Stimulated activated CD8-positive, alpha-beta memory T cell treated with anti-CD3 and anti-CD28 coated beads, Interleukin-4, amount 100 ng/mL, for 48 hours (primary cell): Measurements from ENCODE around the gene FBXO33.
"Not testable (repeated sequence)": the region's sequence is repeated elsewhere in the genome, so short reads cannot be mapped to it uniquely, and the experiment has no call there.

ENCODE experiments used
- DNase-seq: peaks from one replicate; pipeline ENCODE4 v3.0.0-alpha.2; 2020

Gene FBXO33

DNA sequence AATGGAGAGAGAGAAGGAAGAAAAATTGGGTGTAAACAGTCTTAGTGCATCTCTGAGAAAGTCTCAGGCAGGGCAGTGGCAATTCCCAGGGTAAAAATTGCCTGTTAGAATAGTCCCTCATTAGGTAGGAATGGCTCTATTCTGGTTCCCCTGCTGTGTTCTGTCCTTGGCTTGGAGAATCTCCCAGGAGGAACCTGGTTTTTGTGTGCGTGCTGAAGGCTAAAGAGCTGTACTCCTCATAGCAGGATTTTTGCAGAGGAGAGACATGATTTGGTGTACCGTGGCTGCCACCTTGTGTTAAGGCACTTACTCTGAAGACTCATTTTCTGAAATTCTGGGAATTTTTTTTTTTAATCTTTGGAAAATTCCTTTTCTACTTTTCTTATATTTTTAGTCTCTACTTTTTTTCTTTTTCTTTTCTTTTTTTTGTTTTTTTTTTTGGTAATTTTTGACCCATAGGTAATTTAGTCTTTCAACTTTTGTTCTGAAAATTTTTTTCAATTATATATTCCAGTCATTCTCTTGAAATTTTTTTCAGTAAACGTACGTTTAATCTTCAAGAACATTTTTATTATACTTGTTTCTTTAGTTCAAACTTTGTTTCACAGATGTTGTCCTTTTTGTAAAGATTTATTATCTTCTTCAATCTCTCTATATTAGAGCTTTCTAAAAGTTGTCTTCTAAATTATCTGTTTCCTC lies 63.8 kb downstream of the FBXO33 start:
- DNase-seq, result peak; percentile 35

GRCh38 chr14:39367387-39367751 lies 64.9 kb downstream of the FBXO33 start:
- no peak for DNase-seq

DNA sequence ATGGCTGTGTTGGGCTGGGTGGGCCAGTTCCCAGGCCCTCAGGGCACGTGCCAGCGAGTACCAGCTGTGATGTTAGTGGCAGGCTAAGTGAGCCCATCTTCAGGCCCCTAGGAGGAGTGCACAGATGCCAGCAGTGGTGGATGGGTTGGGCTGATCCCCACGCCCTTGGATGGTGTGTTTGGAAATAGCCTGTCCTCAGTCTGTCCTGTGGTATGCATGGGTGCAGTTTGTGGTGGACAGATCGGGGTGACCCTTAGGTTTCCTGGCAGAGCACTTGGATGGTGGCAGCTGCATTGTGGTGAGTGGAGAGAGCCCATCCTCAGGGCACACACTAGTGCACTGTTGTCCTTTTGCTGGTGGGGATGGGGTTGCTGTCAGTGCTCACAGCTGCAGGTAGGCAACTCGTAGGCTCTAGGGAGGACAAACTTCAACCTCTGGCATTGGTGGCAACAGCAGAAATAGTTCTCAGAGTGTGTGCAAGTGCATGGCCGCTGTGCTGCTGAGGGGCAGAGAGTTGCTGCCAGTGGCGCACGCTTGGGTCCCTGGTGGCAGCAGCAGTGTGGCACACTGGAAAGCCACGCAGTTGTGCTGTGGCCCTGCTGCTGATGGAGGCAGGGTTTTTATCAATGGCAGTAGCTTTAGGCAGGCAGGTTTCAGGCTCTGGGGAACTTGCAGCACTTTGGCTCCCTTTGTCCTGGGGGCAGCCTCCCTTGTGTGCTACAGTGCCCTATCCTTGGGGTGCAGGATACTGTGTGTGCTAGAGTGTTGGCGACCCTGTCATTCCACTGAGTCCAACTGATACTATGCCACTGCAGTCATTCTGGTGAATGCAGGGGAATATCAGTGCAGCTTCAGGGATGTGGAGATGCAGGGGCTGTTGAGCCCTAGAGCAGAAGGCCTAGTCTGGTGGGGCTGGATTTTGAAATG lies 65.5 kb downstream of the FBXO33 start:
- no peak for DNase-seq

- DNase-seq, result no peak
Observed at GRCh38 chr14:39365354-39365753, 66.9 kb downstream of the FBXO33 start.

DNA sequence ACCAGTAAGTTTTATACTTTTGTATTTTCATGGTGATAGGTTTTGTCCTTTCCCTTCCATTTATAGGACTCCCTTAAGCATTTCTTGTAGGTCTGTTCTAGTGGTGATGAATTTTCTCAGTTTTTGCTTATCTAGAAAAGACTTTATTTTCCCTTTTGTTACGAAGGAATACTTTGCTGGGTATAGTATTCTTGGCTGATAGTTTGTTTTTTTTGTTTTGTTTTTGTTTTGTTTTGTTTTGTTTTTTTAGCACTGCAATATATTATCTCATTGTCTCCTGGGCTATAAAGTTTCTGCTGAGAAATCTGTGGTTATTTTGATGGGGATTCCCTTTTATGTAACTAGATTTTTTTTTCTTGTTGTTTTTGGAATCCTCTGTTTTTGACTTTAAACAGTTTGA lies 67.7 kb downstream of the FBXO33 start:
- DNase-seq, result no peak

GRCh38 chr14:39361556-39361955 lies 70.7 kb downstream of the FBXO33 start:
- DNase-seq, result not testable (repeated sequence)

DNA sequence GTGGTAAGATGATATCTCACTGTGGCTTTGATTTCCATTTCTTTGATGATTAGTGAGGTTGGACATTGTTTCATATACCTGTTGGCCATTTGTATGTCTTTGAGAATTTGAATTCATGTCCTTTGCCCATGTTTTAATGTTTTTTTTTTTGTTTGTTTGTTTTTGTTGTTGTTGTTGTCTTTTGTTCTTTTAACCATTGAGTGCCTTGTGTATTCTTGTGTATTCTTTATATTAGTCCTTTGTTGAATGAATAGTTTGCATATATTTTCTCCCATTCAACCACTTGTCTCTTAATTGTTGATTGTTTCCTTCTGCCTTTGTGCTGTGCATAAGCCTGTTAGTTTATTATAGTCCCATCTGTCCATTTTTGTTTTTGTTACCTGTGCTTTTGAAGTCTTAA lies 71.9 kb downstream of the FBXO33 start:
- DNase-seq, result no peak

DNA sequence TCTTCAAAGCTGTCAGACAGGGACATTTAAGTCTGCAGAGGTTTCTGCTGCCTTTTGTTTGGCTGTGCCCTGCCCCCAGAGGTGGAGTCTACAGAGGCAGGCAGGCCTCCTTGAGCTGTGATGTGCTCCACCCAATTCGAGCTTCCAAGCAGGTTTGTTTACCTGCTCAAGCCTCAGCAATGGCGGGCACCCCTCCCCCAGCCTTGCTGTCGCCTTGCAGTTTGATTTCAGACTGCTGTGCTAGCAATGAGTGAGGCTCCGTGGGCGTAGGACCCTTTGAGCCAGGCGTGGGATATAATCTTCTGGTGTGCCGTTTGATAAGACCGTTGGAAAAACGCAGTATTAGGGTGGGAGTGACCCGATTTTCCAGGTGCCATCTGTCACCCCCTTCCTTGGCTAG lies 73.2 kb downstream of the FBXO33 start:
- DNase-seq, result not testable (repeated sequence)

- no peak for DNase-seq
Observed at GRCh38 chr14:39351708-39352107, 80.5 kb downstream of the FBXO33 start.

DNA sequence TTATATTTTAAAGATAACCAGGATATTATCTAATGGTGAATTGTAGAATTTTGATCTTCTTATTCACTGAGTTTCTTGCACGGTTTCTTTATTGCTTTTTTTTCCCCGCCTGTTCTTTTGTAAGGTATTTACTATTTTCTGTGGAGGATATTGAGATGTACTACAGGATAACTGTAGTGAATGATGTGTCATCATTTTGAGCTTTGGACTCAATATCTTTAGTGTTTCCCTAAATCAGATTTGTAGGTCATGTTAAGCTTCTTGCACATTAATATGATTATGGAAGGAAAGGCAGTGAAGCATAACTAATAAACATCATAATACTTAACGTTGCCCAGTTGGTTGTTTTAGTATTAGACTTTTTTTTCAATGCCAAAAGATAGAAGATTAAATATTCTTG lies 81.4 kb downstream of the FBXO33 start:
- no peak for DNase-seq
